Measurements from ENCODE around the gene TMTC4.

Gene TMTC4

DNA sequence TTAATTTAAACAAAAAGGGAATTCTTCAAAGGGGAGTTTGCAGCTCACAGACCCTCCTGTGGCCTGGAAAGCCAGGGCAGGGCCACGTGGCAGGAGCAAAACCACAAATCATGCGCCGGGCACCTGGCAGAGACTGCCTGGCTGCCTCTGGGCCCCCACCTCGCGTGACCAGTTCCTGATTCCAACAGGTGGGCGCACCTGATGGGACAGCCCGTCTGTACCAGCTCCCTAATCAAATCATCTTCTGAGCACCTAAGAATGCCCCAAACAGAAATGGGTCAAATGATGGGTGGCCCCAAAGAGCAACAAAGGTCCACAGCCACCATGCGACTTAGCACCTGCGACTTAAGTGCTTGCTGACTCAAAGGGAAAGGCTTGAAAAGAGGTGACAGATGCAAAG is 9.2 kb downstream of the TMTC4 start:
- no peak for DNase-seq

- DNase-seq: peak; percentile 33
Observed at GRCh38 chr13:100664171-100664900, 10.3 kb downstream of the TMTC4 start.

DNA sequence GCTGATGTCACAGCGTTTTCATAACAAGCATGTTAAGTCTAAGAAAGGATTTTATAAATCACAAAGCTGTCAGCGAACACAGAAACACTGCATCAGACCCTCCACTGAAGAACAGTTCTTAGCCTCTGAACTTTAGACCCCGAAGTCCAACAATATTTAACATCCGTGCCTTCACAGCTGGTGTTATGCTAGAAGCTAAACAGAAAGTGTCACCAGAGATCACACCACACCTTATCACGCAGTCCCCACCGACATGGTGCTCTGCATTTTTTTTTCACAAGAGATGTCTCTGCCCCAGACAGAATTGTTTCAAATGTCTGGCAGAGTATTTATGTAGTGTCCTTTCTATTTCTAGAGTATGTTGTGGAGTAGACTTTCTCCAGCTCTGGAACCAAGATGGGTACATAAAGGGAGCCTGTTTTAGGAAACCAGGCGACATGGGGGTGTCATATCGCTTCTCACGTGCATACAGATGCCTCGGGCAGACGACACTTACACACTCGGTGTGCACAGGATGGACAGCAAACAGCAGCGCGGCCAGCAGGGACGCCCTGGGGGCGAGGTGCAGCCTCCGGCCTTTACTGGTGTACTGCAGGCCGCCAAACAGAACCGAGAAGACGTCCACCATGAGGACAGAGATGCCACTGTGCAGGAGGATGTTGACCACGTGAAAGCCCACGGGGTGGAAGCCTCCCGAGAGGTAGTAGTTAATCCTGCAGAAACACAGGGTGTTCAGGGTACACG is 12.0 kb downstream of the TMTC4 start:
- DNase-seq: no peak

DNA sequence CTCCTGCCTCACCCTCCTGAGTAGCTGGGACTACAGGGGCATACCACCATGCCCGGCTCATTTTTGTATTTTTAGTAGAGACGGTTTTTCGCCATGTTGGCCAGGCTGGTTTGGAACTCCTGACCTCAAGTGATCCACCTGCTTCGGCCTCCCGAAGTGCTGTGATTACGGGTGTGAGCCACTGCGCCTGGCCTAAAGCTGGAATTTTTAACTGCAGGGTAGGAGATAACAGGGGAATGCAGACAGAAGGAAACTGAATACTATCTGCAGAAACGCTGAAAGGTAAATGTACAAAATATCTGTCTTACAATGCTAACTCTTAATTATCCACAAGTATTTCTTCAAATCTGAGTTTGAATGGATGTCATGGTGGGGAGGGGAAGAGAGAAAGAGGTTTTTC is 13.8 kb downstream of the TMTC4 start:
- DNase-seq: no peak

DNA sequence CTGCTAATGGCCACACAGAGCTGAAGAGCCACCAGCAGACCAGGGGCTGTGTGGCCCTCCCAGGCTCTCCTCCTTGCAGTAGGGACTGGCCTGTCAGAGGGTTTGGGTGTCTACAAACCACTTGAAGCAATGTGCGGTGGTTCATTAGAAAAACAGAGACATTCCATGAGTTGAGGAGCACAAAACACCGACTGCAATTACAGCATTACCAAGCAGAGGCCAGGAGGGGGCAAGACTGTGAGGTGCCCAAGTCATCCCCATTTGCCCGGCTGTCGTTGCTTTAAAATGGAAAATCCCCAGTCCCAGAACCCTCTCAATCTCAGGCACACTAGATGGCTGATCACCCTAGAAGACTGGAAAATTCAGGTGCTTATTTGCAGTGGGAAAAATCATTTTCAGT is 15.0 kb downstream of the TMTC4 start:
- no peak for DNase-seq

DNA sequence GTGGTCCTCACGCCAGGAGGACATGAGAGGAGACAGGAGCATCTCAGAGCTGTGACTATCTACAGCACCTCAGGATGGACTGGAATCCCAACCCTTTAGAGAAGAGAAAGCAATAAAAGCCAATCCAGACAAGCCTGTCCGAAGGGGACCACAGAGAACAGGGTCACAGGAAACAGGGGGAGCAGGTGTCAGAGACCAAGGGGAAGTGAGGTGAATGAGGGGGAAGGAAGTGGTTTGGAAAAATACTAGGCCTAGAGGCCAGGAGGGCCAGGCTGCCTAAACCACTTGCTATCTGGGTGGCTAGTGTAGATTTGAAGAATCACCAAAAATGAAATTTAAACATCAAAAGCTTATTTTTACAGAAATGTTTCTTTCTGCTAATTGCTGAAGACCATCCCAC is 16.2 kb downstream of the TMTC4 start:
- no peak for DNase-seq

DNA sequence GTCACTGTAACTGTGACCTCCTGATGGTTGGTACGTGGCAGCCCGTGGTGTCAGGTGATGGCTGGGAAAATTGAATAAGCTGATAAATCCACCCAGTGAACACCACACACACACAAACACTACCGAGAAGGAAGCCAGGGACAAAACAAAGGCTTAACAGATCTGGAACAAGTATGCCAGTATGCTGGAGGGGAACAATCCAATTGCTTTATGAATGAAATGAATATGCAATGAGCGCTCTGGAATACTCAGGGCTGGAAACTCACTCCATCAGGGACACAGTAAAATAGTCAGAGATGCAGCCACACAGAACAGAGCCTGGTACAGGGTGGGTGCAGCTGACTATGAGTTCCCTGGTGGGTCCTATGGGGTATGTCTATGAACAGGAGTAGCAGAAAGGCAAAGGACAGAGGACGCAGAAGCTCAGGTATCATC is 16.7 kb downstream of the TMTC4 start:
- DNase-seq: no peak

DNA sequence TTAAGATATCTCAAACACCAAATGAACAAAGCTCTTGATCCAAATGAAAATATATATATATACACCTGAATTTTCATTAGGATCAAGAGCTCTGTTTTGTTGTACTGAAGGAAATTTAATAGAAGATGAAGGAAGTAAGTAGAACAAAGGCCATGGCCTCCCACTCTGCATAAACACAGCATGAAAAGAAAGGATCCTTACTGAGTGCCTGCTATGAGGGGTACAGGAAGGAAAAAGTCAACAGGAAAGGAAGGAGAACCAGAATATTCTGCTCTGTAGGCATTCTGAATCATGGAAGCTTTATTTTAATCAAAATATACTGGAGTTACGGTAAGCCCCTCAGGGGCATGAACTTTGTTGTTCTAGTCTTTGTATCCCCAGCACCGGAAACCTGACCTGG is 22.1 kb downstream of the TMTC4 start:
- DNase-seq: no peak

GRCh38 chr13:100650326-100650725 is 24.3 kb downstream of the TMTC4 start:
- DNase-seq: peak; percentile 30

DNA sequence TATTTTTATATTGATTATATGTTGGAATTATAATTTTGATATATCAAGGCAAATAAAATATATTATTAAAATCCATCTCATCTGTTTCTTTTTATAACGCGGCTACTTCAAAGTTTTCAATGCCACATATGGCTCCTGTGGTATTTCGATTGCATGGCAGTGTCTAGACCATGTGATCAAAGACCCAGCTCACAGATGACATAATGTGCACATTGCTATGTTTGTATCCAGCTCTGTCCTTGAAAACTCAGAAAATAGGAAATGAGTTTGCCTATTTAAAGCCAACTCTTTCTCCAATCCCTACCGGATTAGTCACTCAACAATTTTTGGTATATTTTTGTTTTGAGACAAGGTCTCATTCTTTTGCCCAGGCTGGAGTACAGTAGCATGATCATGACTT is 26.2 kb downstream of the TMTC4 start:
- no peak for DNase-seq

GRCh38 chr13:100646871-100647270 is 27.7 kb downstream of the TMTC4 start:
- no peak for DNase-seq

DNA sequence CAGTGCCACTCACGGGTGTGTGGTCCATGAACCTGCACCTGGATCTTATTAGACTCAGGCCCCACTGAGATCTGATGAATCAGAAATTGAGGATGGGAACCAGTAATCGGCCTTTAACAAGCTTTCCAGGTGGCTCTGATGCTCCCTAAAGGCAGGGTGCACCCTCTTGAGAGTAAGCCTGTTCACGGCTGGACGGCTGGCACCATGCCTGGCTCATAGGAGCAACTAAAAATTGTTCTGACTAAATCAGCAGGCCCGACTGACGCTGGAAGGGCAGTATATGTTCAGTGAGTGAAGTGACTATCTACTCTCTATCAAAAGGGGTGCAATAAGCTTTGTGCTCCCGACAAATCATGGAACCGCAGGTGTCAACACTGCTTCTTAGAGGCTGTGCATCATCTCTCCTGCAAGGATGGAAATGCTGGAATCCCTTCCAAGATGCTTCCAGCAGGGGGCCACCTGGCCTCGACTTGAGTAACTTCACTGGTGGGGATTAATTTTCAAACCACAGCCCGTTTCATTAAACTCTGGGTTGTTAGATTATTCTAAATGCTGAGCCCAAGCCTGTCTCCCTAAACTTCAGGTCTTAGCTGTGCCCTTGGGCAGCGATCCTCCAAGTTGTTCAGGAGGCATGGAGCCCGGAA is 28.4 kb downstream of the TMTC4 start:
- DNase-seq: peak; percentile 59

DNA sequence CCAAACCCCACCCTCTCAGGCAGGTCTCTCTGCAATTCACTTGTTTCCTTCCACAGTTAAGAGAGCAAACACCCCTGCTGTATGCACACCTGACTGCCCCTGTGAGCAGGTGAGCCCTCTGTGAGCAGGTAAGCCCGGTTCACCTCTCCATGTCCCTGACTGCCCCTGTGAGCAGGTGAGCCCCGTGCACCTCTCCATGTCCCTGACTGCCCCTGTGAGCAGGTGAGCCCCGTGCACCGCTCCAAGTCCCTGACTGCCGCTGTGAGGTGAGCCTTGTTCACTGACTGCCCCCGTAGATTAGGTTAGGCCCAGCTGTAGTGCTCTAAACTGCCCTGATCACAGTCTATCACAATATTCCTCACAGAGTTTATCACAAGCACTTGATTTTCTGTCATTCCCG is 29.2 kb downstream of the TMTC4 start:
- no peak for DNase-seq

DNA sequence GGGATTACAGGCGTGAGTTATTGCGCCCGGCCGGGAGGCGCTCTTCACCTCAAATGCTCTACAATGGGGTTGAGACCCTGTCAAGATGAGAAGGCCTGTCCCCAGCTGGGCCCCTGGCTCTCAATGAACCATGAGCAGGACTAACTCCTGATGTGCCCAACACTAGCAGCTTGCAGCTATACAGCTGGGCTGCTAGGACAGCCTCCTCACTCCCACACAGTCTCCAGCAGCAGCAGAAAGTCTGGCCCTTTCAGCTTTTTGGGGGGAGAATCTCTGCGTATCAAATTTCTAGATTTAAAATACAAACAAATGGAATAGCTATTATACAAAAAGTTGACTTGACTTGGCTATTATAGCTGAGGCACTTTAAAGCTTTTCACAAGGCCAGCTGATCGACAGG is 30.2 kb downstream of the TMTC4 start:
- no peak for DNase-seq

DNA sequence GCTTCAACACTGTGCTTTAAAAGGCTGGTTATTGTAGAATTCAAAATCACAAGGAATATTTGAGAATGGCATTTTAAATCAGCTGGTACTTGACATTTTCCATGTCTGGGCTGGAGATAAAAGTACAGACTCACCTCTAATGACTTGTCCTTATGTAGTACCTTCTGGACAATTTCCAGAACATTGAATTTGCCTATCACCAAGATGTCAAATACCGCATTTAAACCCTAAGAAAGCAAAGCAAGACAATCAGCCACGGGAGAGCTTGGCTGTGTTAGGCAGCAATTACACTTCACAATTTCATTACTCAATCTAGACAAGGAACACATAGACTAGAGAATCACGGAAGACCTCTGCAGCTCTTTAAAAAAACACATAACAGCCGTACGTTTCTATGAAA is 36.8 kb downstream of the TMTC4 start:
- no peak for DNase-seq

DNA sequence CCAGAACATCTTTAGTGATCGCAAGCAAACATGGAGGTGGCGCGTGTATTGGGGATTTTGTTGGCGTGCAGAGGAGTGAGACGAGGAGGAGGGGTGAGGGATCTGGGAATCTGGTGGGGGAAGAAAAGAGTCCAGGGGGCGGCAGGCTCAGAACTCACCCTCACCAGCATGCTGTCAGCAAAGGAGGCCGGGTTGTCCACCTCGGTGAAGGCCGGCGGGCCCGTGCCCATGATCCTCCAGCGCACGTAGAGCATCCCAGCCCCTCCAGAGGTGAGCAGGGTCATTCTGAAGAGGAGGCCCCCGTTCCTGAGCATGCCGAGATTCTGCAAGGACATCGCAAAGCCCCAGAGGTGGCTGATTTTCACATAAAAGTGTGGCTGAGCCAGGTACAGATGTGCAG is 37.2 kb downstream of the TMTC4 start:
- no peak for DNase-seq

DNA sequence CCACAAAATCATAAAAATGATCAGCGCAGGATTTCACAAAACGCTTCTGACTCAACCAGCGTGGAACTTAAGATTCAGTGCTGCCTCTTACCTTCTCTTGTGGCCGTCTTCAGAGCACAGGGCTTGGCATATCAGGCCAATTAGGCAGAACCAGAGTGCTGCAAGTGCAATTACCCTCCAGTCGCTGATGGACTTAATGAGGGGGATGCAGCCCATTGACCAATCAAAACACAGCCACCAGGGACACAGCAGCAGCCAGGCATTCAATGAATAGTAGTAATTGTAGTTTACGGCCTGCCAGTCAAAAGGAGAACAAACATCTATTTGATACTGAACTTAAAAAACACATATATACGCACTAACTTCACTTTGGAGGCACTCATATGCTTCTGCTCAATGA is 38.2 kb downstream of the TMTC4 start:
- DNase-seq: peak; percentile 89

- DNase-seq: no peak
Observed at GRCh38 chr13:100636004-100636403, 38.6 kb downstream of the TMTC4 start.

- no peak for DNase-seq
Observed at GRCh38 chr13:100634696-100635095, 39.9 kb downstream of the TMTC4 start.

GRCh38 chr13:100633461-100633860 is 41.1 kb downstream of the TMTC4 start:
- no peak for DNase-seq

DNA sequence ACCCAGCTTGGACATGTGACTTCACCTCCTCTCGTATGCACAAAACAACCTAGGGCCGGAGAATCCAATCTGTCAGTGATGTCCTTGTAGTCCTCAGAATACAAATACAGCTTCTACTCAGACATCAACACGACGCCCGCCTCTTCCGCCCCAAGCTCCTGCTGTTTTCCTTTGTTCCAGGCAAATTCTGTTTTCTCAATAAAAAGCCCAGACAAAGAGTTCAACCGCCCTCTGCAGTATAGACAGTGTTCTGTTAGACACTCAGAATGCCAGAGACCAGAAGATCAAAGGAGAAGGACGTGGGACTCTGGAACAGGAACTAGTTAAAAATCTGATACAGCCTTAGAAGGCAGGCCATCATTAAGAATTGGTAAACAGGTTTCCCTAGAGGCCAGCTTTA is 44.0 kb downstream of the TMTC4 start:
- peak; percentile 91 for DNase-seq

- DNase-seq: peak; percentile 72
Observed at GRCh38 chr13:100627120-100627519, 47.5 kb downstream of the TMTC4 start.

GRCh38 chr13:100625447-100625846 is 49.1 kb downstream of the TMTC4 start:
- peak; percentile 90 for DNase-seq

DNA sequence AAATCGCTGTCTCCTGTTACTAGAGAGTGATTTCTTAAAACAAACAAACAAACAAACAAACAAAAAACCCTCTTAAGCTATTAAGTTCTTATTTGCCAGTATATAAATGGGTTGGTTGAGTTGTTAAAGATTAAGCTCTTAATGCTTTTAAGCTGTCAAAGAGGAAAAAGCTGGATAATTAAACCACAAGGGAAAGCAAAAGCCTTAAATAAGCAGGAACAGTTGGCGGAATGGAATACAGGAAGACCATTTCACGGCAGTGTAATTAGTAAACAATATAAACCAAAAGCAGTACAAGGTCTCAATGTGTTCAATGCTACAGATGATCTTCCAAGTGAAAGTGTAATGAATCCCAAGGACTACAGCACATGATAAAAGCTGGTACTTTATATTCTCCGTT is 53.8 kb downstream of the TMTC4 start:
- no peak for DNase-seq

Data from islet precursor cell (in vitro differentiated cells).